ENCODE data around the gene ARFRP1.

The ARFRP1 gene

DNA sequence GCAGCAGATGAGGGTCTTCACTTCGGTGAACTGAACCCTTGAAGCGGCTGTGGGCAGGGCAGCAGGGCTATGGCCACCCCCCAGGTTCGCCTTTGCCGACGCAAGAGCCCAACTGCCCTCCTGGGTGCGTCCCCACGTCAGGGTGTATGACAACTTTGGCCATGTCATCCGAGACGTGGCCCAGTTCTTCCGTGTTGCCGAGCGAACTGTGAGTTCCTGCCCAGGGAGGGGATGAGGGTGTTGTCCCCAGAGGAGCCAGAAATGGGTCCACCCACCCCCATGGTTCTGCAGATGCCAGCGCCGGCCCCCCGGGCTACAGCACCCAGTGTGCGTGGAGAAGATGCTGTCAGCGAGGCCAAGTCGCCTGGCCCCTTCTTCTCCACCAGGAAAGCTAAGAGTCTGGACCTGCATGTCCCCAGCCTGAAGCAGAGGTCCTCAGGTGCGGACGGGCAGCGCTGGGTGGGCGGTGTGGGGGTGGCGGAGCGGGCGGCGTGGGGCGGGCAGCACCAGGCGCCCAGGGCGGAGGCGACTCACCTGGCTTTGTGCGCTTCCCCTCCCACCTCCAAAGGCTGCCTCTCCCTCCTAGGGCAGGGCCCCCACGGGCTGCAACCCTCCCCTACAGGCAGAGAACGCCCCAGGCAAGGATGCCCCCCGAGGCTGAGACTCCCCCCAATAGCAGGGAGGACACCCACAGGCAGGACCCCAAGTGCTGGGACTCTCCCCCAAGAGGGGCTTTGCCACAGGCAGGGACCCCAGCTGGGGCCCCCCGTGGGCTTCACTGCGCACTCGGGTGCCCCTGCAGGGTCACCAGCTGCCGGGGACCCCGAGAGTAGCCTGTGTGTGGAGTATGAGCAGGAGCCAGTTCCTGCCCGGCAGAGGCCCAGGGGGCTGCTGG lies 17.5 kb downstream of the ARFRP1 start:
- FAIRE-seq, result no peak

DNA sequence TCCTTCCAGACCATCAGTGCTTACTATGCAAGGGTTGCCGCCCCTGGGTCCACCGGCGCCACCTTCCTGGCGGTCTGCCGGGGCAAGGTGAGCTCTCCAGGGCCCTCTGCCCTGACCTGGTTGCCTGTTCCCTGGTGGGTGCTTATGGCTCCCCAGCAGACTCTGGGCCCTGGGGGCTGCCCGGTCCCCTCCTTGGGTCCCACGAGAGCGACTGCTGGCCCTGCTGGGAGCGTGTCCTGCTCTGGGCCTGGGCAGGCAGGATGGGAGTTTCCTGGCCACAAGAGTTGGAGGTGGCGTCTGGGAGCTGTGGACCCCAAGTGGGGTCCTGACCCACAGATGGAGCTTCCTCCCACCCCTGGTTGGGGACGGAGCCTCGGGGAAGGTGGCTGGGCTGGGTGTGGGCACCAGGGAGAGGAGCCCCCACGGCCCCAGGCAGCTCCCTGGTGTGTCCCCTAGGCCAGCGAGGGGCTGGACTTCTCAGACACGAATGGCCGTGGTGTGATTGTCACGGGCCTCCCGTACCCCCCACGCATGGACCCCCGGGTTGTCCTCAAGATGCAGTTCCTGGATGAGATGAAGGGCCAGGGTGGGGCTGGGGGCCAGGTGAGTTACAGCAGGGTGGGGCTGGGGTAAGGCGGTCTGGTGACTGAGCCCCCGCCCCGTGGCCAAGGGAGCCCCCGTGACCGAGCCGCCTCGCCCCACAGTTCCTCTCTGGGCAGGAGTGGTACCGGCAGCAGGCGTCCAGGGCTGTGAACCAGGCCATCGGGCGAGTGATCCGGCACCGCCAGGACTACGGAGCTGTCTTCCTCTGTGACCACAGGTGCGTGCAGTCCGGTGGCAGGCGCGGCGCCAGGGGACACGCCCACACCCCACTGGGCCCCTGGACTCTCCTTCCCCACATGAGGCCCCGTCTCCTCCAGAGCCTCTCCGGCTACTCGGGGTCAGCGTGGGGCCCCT lies 18.5 kb downstream of the ARFRP1 start:
- FAIRE-seq, result no peak

DNA sequence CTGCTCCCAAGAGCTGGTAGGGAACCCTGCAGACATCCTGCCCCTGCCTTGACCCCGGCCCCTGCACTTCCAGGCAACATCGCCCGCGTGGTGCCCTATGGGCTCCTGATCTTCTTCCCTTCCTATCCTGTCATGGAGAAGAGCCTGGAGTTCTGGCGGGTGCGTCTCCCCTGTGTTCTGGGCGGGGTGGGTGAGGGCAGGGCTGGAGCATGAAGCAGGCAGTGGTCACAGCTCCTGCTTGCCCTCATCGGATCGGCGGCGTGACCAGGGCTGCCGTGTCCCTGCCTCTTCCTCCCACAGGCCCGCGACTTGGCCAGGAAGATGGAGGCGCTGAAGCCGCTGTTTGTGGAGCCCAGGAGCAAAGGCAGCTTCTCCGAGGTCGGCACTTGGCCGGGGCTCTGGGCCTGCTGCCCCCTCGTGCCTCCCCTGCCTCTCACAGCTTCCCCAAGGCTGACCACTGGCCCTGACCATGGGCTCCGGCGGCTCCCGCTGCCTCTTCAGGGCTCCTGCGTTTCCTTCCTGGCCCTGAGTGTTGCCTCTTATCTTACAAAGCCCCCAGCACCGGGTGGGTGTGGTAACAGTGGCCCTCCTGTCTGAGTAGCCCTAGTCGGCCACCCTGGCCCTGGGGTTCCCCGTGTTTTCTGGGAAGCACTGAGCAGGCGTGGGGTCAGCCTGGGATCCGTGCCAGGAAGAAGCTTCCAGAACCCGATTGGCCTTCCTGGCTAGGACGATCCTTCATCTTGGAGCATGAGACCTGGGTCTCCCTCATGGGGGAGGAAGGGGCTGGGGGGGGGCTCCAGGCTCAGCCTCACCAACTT lies 19.3 kb downstream of the ARFRP1 start:
- FAIRE-seq, result no peak

- FAIRE-seq, result no peak
Observed at GRCh38 chr20:63687419-63688178, 20.2 kb downstream of the ARFRP1 start.

- FAIRE-seq, result no peak
Observed at GRCh38 chr20:63686492-63687321, 21.1 kb downstream of the ARFRP1 start.

GRCh38 chr20:63686094-63686491 lies 21.7 kb downstream of the ARFRP1 start:
- FAIRE-seq, result no peak

DNA sequence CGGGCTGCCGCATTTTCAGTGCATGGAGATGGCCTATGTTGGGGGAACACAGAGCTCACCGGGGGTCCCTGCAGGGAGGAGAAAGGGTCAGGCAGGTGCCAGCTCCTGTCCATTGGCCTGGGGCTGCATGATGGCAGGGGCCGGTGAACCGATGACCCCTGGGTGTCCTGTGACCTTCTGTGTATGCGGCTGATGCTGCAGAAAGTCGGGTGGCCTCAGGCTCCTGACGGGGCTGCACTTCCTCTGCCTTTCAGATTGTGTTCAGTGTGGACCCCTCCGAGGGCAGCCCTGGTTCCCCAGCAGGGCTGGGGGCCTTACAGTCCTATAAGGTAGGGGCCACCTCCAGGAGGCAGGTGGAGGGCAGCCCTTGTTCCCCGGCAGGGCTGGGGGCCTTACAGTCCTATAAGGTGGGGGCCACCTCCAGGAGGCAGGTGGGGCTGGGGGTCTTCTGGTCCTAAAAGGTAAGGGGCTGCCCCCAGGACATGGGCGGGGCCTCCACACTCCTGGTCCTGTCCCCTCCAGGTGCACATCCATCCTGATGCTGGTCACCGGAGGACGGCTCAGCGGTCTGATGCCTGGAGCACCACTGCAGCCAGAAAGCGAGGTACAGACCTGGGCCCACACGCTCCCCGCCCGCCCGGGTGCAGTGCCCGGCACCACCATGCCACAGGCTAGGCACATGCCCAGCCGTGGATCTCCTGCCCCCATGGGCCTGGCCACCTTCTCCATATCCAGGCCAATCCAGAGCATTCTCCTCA lies 22.3 kb downstream of the ARFRP1 start:
- FAIRE-seq, result no peak

DNA sequence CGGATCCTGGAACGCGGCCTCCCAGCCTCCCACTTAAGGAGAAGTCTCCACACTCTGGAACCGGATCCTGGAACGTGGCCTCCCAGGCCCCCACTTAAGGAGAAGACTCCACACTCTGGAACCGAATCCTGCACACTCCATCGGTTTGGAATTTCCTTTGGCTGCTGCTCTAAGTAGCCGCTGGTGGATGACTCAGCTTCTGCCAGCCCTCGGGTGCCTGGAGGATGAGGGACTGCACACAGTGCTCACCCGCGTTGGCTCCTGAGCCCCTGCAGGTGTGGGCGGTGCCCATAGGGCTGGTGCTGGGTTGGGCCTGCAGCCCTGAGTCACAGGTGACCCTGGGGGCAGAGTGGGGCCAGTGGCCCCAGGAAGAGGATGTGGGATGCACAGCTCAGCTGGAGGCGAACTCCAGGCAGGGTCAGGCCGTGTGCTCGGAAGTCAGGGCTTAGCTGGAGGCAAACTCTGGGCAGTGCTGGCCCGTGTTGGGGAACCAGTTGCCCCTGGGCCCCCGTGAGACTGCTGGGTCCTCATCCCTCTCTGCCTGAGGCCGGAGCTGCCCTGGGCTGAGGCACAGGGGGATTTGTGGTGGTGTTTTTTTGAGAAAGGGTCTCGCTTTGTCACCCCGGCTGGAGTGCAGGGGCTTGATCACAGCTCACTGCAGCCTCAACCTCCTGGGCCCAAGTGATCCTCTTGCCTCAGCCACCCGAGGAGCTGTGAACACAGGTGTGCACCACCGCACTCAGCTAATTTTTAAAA lies 25.2 kb downstream of the ARFRP1 start:
- FAIRE-seq, result no peak

DNA sequence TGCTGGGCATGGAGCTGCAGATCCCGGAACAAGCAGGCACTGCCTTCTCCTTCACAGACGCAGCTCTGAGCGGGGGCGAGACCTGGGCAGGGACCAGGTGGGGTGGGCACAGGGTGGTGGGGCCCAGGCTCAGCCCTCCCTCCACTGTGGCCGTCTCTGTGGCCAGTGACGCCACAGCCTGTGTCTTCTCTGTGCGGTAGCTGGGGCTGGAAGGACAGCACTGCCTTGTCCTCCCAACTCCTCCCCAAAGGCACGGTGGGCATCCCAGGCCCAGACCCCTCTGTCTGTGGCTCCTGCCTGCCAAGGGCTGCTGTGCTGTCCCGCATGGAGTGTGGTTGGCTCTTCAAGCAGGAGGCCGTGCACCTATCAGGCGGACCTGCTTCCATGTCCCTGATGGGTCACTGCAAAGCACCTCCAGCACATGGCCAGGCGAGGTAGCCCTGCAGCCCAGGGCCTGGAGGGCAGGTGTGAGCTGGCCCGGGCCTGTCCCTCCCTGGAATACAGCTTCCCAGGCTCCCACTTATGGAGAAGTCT lies 26.1 kb downstream of the ARFRP1 start:
- FAIRE-seq, result no peak

DNA sequence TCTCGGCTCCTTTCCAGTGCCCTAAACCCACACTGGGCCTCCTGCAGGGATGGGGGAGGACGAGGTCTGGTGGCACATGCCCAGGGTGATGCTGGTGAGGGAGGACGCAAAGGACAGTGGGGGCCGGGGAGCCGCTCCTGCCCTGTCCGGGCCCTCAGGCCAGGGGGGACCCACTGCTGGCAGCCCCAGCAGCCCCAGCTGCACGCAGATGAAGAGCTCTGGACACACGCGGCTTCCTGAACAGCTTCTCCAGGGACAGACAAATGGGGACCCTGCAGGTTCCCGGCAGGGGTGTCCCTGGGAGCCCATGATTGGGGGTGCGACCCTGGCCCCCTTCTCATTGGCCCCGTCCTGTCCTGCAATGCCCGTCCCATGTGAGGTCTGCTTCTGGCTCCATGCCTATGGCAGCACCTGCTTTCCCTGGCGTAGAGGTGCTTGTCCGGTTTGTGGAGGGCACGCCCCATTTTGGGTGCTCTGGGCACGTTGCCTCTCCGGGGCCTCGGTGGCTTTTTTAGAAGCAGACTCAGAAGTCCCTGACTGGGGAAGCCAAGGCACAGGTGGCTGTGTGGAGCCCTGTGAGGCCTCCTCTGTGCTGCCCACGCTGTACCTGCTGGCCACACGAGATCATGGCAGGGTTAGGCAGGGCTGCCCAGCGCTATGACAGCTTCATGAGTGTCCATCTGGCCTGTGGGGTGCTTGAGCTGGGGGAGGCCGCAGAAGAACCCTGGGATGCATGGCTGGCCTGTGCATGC lies 26.7 kb downstream of the ARFRP1 start:
- FAIRE-seq, result no peak

DNA sequence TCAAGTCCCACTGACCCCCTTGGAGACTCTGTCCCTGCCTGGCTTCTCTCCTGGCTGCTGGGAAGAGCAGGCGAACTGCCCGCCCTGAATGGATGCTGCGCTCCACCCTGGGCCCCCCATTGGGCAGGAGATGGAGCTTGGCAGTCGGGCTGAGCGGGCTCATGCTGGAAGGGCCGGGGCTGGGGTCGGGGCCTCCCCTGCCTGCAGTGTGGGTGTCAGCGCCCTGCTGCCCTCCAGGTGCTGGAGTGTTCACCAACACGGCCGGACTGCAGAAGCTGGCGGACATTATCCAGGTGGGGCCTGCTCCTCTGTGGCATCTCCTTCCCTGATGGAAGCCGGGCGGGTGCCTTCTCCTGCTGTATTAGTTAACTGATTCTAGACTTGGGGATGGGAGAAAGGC lies 27.3 kb downstream of the ARFRP1 start:
- no peak for FAIRE-seq

- FAIRE-seq, result no peak
Observed at GRCh38 chr20:63679799-63680305, 27.9 kb downstream of the ARFRP1 start.

DNA sequence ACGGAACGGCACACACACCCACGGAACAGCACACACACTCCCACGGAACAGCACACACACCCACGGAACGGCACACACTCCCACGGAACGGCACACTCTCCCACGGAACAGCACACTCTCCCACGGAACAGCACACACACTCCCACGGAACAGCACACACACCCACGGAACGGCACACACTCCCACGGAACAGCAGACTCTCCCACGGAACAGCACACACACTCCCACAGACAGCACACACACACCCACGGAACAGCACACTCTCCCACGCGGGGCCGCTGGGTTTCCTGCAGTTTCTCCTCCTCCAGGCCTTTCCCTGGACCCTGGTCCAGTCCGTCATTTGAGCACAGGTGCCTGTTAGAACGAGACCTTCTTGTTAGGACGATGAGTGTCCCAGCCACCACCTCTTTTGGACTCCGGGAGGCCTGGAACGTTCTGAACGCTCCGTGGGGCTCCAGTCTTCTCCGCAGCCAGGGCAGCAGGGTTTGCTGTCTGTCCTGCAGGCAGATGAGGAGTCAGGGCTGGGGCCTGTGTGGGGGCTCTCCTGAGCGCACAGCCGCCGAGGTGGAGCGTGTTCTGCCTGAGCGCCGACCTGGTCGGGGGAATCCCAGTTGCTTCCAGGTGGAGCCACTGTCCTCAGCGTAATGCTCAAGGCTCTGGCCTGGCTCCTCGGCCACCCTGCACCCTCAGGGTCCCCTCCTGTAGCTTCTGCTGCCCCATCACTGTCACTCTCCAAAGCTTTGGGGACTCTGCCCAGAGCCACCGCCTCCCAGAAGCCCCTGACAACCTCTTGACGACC lies 28.9 kb downstream of the ARFRP1 start:
- FAIRE-seq, result no peak

DNA sequence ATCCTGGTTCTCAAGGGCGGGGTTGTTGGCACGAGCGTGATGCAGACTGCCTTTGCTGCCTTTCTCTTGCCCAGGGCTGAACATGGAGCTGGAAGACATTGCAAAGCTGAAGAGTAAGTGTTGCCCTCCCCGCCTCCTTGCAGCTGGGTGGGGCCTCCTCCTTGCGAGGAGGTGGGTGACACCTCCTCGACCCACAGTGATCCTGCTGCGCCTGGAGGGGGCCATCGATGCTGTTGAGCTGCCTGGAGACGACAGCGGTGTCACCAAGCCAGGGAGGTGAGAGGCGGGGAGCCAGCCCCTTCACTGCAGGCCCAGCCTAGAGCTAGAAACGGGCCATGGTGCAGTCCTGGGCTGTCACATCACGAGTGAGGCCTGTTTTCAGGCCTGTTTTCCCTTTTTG lies 29.7 kb downstream of the ARFRP1 start:
- no peak for FAIRE-seq

DNA sequence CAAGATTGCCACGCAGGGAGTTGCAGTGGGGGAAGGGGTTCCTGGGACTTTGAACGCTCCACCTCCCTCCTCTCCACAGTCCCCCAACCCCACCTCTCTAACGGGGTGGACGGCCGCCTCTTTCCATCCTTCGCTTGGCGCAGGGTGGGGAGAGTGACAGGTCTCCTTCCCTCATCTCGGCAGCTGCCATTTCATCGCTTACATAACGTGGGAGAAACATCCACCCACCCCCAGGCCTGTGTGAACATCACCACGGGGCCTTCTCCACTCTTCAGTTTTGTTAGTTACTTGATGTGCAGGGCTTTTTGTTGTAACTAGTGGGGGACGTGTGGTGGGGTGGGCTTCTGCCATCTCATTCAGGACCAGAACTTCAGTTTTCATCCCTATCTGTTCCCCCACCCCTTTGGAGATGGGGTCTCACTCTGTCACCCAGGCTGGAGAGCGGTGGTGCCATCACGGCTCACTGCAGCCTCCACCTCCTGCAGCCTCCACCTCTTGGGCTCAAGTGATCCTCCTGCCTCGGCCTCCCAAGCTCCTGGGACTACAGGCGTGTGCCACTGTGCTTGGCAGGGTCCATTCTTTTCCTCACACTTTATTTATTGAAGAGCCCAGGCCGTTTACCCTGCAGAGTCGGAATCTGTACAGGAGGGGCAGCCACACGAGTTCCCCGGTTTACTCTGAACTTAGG lies 32.0 kb downstream of the ARFRP1 start:
- no peak for FAIRE-seq

GRCh38 chr20:63673951-63674350 lies 33.8 kb downstream of the ARFRP1 start:
- no peak for FAIRE-seq

DNA sequence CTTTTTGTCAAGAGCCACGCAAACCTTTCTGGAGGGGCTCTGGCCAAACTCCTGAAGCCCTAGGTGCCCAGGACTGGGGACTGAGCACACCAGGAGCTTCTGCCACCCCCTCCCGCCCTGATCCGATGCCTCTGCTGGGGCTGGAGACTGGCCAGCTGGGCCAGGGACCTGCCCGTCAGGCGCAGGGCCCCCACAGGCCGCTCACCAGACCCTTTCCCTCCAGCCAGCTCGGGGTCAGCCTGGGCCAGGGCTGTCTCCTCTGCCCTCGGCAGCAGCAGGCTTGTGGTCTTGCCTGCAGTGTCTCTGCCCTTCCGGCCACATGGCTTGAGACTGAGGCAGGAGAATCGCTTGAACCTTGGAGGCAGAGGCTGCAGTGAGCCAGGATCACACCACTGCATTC lies 35.1 kb downstream of the ARFRP1 start:
- no peak for FAIRE-seq
